ENCODE measurements around the gene STX16. TPM values are rescaled to one million over a fixed set of nuclear protein-coding genes. Genes with fewer than 3 reads are reported as not detected.

The STX16 gene
- total RNA-seq, 1 experiment from 2014 or later, result 44.5 TPM

DNA sequence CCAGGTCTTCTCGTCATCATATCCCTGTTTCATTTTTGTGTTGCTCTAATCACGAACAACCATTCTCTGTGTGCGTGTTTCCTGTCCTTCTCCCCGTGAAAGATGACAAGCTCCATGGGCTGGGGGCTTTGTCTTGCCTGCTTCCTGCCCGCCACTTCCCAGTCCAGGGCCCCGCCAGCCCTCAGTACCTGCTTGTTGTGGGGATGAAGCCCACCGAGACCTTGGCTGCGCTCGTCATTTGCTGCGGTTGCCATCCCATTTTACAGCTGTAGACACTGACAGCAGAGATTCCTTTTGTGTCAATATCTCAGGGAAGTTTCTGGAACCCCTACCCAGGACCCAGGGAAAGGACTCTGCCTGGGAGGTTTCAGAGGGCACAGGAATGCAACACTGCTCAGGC is 40.3 kb upstream of the STX16 start:
- ChIA-PET POLR2A (ENCODE audit: low non-redundant PET) (no interaction called here), CTCF (no interaction called here)
- no peak for DNase-seq (ENCODE audit: low spot score)
- no peak for TF ChIP-seq EZH2 (IDR thresholded peaks at IDR 0.05; ENCODE audit: borderline replicate concordance, low read depth, low read length, poor library complexity, severe bottlenecking)
- TF ChIP-seq, protein P1, sequence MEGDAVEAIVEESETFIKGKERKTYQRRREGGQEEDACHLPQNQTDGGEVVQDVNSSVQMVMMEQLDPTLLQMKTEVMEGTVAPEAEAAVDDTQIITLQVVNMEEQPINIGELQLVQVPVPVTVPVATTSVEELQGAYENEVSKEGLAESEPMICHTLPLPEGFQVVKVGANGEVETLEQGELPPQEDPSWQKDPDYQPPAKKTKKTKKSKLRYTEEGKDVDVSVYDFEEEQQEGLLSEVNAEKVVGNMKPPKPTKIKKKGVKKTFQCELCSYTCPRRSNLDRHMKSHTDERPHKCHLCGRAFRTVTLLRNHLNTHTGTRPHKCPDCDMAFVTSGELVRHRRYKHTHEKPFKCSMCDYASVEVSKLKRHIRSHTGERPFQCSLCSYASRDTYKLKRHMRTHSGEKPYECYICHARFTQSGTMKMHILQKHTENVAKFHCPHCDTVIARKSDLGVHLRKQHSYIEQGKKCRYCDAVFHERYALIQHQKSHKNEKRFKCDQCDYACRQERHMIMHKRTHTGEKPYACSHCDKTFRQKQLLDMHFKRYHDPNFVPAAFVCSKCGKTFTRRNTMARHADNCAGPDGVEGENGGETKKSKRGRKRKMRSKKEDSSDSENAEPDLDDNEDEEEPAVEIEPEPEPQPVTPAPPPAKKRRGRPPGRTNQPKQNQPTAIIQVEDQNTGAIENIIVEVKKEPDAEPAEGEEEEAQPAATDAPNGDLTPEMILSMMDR (conservative IDR thresholded peaks at IDR 0.05; ENCODE audit: low read depth, low read length), result no peak
- no peak overlapping the region for H3K27ac ChIP-seq (ENCODE audit: low read depth, low read length, poor library complexity, severe bottlenecking)
- H3K9me3 ChIP-seq (ENCODE audit: low read depth, low read length, poor library complexity, severe bottlenecking), result no peaks in the 10 kb centered on the region
- H3K27me3 ChIP-seq (replicated peaks; ENCODE audit: insufficient read depth, low read depth, low read length, poor library complexity), result no peaks in the 10 kb centered on the region
- intact Hi-C loops (cut with micrococcal nuclease; ENCODE audit: unreplicated experiment), result no loop called here
- no TSS peak for BruUV-seq (replicated peaks)
- no peaks in the 10 kb centered on the region for H3K36me3 ChIP-seq (ENCODE audit: insufficient read depth, low read length, poor library complexity, severe bottlenecking)
- H3K4me1 ChIP-seq (ENCODE audit: insufficient read depth, low read length, poor library complexity, severe bottlenecking), result no peaks in the 10 kb centered on the region
- H3K4me3 ChIP-seq (ENCODE audit: low read depth, low read length, poor library complexity, severe bottlenecking), result no peak overlapping the region

DNA sequence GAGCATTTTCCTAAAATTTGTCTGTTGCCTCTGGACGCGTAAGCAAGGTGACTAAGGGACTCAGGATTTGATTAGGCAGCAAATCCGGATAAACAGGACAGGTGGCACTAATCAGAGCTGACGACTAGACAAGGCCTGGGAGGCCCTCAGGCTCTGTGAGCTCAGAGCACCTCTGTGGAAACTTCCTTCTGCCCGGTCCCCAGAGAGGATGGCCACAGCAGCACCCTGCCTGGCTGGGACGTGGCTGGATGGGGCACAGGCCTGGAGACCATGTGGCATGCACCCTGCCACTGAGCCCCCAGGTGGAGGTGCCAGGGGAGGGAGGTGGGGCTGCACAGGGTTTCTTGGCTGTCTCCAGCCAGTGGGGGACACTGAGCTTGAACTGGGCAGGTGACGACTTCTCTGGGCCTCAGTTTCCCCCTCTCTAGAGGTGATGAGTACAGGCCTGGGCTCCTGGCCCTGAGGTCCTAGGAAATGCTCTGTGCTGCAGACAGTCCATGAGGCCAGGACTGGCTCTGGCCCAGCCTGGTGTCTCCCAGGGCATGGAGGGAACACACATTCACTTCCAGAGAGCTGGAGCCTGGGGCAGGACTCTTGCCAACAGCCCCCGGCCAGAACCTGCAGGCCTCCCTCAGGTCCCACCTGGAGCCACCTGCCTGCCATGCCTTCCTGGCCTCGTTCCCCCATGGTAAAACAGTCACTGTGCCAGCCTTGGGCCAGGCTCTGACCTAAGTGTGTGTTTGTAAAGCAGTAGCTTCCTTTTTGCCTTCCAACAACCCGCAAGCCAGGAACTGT is 39.6 kb upstream of the STX16 start:
- H3K36me3 ChIP-seq (ENCODE audit: insufficient read depth, low read length, poor library complexity, severe bottlenecking), result no peaks in the 10 kb centered on the region
- intact Hi-C loops (cut with micrococcal nuclease; ENCODE audit: unreplicated experiment), result no loop called here
- no peaks in the 10 kb centered on the region for H3K4me1 ChIP-seq (ENCODE audit: insufficient read depth, low read length, poor library complexity, severe bottlenecking)
- H3K27ac ChIP-seq (ENCODE audit: low read depth, low read length, poor library complexity, severe bottlenecking), result no peak overlapping the region
- no peaks in the 10 kb centered on the region for H3K9me3 ChIP-seq (ENCODE audit: low read depth, low read length, poor library complexity, severe bottlenecking)
- H3K27me3 ChIP-seq (replicated peaks; ENCODE audit: insufficient read depth, low read depth, low read length, poor library complexity), result no peaks in the 10 kb centered on the region
- no TSS peak for BruUV-seq (replicated peaks)
- TF ChIP-seq, protein P1 (conservative IDR thresholded peaks at IDR 0.05; ENCODE audit: low read depth, low read length), result no peak
- no peak overlapping the region for H3K4me3 ChIP-seq (ENCODE audit: low read depth, low read length, poor library complexity, severe bottlenecking)
- ChIA-PET CTCF (no interaction called here), POLR2A (ENCODE audit: low non-redundant PET) (no interaction called here)
- no peak for DNase-seq (ENCODE audit: low spot score)

DNA sequence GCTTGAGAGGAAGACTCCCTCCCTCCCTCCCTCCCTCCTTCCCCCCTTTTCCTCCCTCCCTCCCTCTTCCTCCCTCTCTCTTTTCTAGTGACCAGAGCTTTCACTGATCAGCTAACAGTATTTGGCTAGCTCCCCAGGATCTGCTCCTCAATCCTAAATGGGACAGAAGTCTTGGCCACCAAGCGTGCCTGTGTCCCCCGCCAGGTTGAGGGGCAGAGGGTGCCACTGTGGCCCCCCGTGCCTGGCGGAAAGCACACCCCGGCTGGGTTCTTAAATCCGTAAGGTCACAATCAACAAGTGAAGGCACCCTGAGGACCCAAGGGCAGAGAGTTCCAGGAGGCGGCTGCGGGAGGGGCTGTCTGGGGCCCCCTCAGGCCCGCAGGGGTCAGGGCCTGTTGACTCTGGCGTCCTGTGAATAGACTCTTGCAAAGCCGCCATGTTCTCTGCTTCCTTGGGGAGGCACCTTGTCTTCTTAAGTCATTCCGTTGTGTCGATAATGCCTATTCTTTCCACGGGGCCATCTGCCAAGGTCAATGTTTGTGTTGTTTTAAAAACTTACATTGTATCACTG is 38.9 kb upstream of the STX16 start:
- Histone ChIP-seq H3K4me3 (ENCODE audit: low read depth, low read length, poor library complexity, severe bottlenecking) (no peak overlapping the region), H3K4me1 (ENCODE audit: insufficient read depth, low read length, poor library complexity, severe bottlenecking) (no peaks in the 10 kb centered on the region), H3K27me3 (replicated peaks; ENCODE audit: insufficient read depth, low read depth, low read length, poor library complexity) (no peaks in the 10 kb centered on the region), H3K36me3 (ENCODE audit: insufficient read depth, low read length, poor library complexity, severe bottlenecking) (no peaks in the 10 kb centered on the region), H3K27ac (ENCODE audit: low read depth, low read length, poor library complexity, severe bottlenecking) (no peak overlapping the region), H3K9me3 (ENCODE audit: low read depth, low read length, poor library complexity, severe bottlenecking) (no peaks in the 10 kb centered on the region)
- TF ChIP-seq, protein P1 (conservative IDR thresholded peaks at IDR 0.05; ENCODE audit: low read depth, low read length), result no peak
- no peak for TF ChIP-seq EZH2 (IDR thresholded peaks at IDR 0.05; ENCODE audit: borderline replicate concordance, low read depth, low read length, poor library complexity, severe bottlenecking)
- no peak for DNase-seq (ENCODE audit: low spot score)
- POLR2A ChIA-PET (ENCODE audit: low non-redundant PET), result no interaction called here
- BruUV-seq (replicated peaks), result no TSS peak
- CTCF ChIA-PET, result no interaction called here
- intact Hi-C loops (cut with micrococcal nuclease; ENCODE audit: unreplicated experiment), result no loop called here
